ENCODE data around the gene SELENOF.

SELENOF gene

DNA sequence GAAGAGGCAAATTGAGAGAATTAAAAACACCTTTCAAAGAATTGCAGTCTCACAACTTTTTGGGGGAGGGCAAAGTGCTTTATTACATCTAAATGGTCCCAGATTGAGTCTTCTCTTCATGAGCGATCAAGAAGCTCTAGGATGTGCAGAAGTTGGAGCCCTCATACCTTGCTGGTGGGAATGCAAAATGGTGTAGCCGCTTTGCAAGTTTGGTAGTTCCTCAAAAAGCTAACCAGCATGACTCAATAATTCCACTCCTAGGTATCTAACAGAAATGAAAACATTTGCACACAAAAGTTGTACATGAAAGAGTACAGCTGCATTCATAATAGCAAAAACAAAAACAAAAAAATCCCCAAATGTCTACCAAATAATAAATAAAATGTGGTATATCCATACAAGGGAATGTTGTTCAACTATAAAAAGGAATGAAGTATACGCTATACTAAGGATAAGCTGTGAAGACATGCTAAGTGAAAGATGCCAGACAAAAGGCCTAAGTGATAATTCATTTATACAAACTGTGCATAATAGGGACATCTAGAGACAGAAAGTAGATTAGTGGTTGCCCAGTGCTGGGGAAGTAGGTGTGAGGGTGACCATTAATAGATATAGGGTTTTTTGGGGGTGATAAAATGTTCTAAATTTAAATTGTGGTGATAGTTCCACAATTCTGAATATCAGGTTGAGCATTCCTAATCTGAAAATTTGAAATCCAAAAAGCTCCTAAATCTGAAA, 55.2 kb downstream of the SELENOF start:
- no peak for DNase-seq (ENCODE audit: extremely low read depth, low read depth)
- TF ChIP-seq, protein P1, sequence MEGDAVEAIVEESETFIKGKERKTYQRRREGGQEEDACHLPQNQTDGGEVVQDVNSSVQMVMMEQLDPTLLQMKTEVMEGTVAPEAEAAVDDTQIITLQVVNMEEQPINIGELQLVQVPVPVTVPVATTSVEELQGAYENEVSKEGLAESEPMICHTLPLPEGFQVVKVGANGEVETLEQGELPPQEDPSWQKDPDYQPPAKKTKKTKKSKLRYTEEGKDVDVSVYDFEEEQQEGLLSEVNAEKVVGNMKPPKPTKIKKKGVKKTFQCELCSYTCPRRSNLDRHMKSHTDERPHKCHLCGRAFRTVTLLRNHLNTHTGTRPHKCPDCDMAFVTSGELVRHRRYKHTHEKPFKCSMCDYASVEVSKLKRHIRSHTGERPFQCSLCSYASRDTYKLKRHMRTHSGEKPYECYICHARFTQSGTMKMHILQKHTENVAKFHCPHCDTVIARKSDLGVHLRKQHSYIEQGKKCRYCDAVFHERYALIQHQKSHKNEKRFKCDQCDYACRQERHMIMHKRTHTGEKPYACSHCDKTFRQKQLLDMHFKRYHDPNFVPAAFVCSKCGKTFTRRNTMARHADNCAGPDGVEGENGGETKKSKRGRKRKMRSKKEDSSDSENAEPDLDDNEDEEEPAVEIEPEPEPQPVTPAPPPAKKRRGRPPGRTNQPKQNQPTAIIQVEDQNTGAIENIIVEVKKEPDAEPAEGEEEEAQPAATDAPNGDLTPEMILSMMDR (IDR thresholded peaks at IDR 0.05; ENCODE audit: low read depth, low read length) = no peak

DNA sequence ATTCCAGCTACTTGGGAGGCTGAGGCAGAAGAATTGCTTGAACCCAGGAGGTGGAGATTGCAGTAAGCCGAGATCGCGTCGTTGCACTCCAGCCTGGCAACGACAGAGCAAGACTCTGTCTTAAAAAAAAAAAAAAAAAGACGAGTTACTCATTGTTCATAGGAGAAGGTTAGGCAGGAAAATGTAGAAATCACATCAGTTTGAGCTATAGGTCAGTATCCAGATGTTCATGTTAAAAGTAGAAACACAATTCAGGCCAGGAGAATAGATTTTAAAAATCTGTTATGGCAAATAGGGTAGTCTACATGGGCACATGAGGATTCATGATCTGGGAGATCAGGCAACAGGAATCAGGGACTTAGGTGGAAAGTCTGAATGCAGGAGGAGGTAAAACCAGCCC, 57.7 kb downstream of the SELENOF start:
- TF ChIP-seq, protein P1 (IDR thresholded peaks at IDR 0.05; ENCODE audit: low read depth, low read length) = no peak
- DNase-seq (ENCODE audit: extremely low read depth, low read depth) = no peak

DNA sequence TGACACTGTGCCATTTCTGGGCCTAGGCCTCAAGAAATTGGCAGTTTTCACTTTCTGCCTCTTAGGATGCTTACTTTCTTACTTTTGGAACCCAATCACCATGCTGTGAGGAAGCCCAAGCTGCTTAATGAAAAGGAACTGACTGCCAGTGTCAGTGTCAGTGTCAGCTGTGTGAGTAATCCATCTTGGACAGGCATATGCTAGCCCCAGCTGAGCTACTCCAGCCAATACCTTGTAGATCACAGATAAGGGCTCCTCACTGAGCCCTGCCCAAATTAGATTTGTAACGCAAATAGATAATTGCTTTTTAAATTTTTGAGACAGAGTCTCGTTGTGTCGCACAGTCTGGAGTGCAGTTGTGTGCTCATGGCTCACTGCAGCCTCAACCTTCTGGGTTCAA, 59.6 kb downstream of the SELENOF start:
- no peak for DNase-seq (ENCODE audit: extremely low read depth, low read depth)
- TF ChIP-seq, protein P1 (IDR thresholded peaks at IDR 0.05; ENCODE audit: low read depth, low read length) = no peak

DNA sequence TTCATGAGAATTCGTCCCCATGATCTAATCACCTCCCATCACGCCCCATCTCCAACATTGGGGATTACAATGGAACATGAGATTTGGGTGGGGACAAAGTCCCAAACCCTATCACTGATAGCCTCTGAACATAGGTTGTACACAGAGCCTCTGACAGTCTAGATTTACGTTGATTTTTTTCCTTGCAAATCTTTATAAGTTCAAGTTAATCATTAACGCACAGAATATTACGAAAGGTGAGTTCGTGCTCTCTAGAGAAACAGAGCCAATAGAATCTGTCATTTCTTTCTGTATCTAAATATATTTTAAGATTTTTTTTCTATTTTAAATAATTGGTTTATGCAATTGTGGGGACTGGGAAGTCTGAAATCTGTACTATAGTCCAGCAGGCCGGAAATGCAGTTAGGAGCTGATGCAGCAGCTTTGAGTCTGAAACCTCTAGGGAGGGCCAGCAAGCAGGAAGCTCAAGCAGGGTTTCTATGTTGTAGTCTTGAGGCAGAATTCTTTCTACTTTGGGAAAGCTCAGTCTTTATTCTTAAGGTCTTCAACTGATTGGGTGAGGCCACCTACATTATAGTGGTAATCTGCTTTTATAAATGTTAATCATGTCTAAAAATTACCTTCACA, 61.0 kb downstream of the SELENOF start:
- no peak for DNase-seq (ENCODE audit: extremely low read depth, low read depth)
- TF ChIP-seq, protein P1 (IDR thresholded peaks at IDR 0.05; ENCODE audit: low read depth, low read length) = no peak

DNA sequence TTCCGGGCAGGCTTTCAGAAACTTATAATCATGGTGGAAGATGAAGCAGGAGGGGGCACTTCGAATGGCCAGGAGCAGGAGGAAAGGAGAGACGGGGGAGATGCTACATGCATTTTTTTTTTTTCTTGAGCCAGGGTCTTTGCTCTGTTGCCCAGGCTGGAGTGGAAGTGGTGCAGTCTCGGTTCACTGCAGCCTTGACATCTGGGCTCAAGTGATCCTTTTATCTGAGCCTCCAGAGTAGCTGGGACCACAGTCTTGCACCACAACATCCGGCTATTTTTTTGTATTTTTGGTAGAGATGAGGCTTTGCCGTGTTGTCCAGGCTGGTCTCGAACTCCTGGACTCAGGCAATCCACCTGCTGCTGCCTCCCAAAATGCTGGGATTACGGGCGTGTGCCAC, 61.6 kb downstream of the SELENOF start:
- no peak for DNase-seq (ENCODE audit: extremely low read depth, low read depth)
- TF ChIP-seq, protein P1 (IDR thresholded peaks at IDR 0.05; ENCODE audit: low read depth, low read length) = no peak

DNA sequence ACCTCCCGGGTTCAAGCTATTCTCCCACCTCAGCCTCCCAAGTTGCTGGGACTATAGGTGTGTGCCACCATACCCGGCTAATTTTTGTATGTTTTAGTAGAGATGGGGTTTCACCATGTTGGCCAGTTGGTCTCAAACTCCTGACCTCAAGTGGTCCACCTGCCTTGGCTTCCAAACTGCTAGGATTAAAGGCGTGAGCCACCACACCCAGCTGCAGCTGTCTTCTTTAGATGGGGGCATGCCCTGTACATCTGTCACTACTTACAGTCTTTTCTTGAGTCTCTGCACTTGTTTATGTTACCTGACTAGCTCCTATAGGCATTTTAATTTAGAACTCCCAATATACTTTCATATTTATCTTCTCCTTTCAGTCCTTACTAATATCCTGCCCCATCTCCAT, 64.2 kb downstream of the SELENOF start:
- TF ChIP-seq, protein P1 (IDR thresholded peaks at IDR 0.05; ENCODE audit: low read depth, low read length) = no peak
- DNase-seq (ENCODE audit: extremely low read depth, low read depth) = no peak

DNA sequence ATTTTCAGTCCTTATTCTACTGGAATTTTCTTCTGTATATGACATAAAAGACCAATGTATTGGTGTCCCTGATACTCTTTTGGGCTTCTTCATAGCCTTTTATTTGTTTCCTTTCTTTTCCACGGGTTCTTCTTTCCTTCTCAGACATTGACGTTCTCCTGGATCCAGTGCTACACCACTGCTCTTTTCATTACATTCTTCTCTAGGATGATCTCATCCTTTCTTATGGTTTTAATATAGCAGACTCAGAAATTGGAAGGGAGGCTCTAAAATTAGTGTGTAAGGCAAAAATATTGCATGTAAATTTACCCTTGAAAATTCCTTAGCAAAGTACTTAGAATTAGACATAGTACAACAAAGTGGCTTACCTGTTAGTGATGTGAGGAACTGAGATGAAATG, 65.3 kb downstream of the SELENOF start:
- no peak for DNase-seq (ENCODE audit: extremely low read depth, low read depth)
- TF ChIP-seq, protein P1 (IDR thresholded peaks at IDR 0.05; ENCODE audit: low read depth, low read length) = no peak
